Brain microvascular endothelial cell (primary cell): Measurements from ENCODE around the gene NRBF2.

Experiments used
- DNase-seq: peaks from one replicate; pipeline ENCODE4 v3.0.0-alpha.2; 2020
- H3K27ac ChIP-seq: fragments of 250-450 bp; sonication (Bioruptor Pico); 2 replicates; pipeline ENCODE4 v1.5.1; 2020; ENCODE audit warnings: mild to moderate bottlenecking, moderate library complexity
- H3K27me3 ChIP-seq: fragments of 250-450 bp; sonication (Bioruptor Pico); replicated peaks from 2 replicates; pipeline ENCODE4 v1.5.1; 2020; ENCODE audit warnings: mild to moderate bottlenecking
- H3K36me3 ChIP-seq: fragments of 250-450 bp; sonication (Bioruptor Pico); replicated peaks from 2 replicates; pipeline ENCODE4 v1.5.1; 2020; ENCODE audit warnings: mild to moderate bottlenecking
- H3K4me3 ChIP-seq: 2 replicates; pipeline ENCODE4 v1.5.1; 2011; ENCODE audit warnings: low read depth, mild to moderate bottlenecking, control low read depth, low read length, moderate library complexity
- CTCF ChIP-seq: IDR thresholded peaks from 2 replicates; pipeline ENCODE4 v1.5.1; 2011; ENCODE audit warnings: low read depth, mild to moderate bottlenecking, moderate library complexity, low read length, control low read depth, inconsistent platforms; ENCODE audit errors: missing control alignments
- in situ Hi-C: cut with HindIII; loops from 2 replicates; pipeline ENCODE4 v1.10.0; 2017; ENCODE audit warnings: low sequenced_read_pairs, low pct_ligation_motif_present

The NRBF2 gene

GRCh38 chr10:63106111-63106755 is 26.9 kb upstream of the NRBF2 start:
- Histone ChIP-seq H3K27me3 (no peaks in the 10 kb centered on the region), H3K36me3 (no peaks in the 10 kb centered on the region), H3K4me3 (peak overlapping the region; percentile 29), H3K27ac (peak overlapping the region; percentile 61)
- peak; percentile 79 for DNase-seq
- in situ Hi-C loops: loop anchor here (25.0 kb wide), 1 partner anchor 519 kb away; no protein-coding TSS in a partner anchor
- TF ChIP-seq CTCF: no peak

- H3K36me3 ChIP-seq: no peaks in the 10 kb centered on the region
- H3K4me3 ChIP-seq: no peak overlapping the region
- DNase-seq: no peak
- in situ Hi-C loops: loop anchor here (25.0 kb wide), 1 partner anchor 521 kb away; no protein-coding TSS in a partner anchor
- H3K27me3 ChIP-seq: no peaks in the 10 kb centered on the region
- TF ChIP-seq CTCF: no peak
- H3K27ac ChIP-seq: no peak overlapping the region
Observed at GRCh38 chr10:63107943-63108437, 25.1 kb upstream of the NRBF2 start.

- Histone ChIP-seq H3K36me3 (no peaks in the 10 kb centered on the region), H3K4me3 (no peak overlapping the region), H3K27ac (no peak overlapping the region), H3K27me3 (no peaks in the 10 kb centered on the region)
- no peak for DNase-seq
- in situ Hi-C loops: loop anchor here (25.0 kb wide), 1 partner anchor 524 kb away; no protein-coding TSS in a partner anchor
- TF ChIP-seq CTCF: no peak
Observed at GRCh38 chr10:63110940-63111339, 22.2 kb upstream of the NRBF2 start.

GRCh38 chr10:63114031-63114814 is 18.9 kb upstream of the NRBF2 start:
- in situ Hi-C loops: loop anchor here (25.0 kb wide), 1 partner anchor 527 kb away; no protein-coding TSS in a partner anchor
- H3K27ac ChIP-seq: no peak overlapping the region
- peak; percentile 74 for DNase-seq

More at GRCh38 chr10:63114031-63114814, 18.9 kb upstream of the NRBF2 start:
- H3K4me3 ChIP-seq: no peak overlapping the region
- H3K36me3 ChIP-seq: no peaks in the 10 kb centered on the region
- TF ChIP-seq CTCF: no peak
- H3K27me3 ChIP-seq: no peaks in the 10 kb centered on the region
